ENCODE measurements around the gene PADI1.

PADI1 gene

GRCh38 chr1:17215545-17215890 is 10.6 kb downstream of the PADI1 start:
- TF ChIP-seq, protein P1, sequence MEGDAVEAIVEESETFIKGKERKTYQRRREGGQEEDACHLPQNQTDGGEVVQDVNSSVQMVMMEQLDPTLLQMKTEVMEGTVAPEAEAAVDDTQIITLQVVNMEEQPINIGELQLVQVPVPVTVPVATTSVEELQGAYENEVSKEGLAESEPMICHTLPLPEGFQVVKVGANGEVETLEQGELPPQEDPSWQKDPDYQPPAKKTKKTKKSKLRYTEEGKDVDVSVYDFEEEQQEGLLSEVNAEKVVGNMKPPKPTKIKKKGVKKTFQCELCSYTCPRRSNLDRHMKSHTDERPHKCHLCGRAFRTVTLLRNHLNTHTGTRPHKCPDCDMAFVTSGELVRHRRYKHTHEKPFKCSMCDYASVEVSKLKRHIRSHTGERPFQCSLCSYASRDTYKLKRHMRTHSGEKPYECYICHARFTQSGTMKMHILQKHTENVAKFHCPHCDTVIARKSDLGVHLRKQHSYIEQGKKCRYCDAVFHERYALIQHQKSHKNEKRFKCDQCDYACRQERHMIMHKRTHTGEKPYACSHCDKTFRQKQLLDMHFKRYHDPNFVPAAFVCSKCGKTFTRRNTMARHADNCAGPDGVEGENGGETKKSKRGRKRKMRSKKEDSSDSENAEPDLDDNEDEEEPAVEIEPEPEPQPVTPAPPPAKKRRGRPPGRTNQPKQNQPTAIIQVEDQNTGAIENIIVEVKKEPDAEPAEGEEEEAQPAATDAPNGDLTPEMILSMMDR (conservative IDR thresholded peaks at IDR 0.05; ENCODE audit: low read depth, low read length), result no peak
- no peak for DNase-seq (ENCODE audit: low read depth)
- no peak overlapping the region for H3K4me3 ChIP-seq (ENCODE audit: low read depth, low read length)

- no peak overlapping the region for H3K4me3 ChIP-seq (ENCODE audit: low read depth, low read length)
- TF ChIP-seq, protein P1 (conservative IDR thresholded peaks at IDR 0.05; ENCODE audit: low read depth, low read length), result no peak
- no peak for DNase-seq (ENCODE audit: low read depth)
Measured at GRCh38 chr1:17216078-17216477, 11.2 kb downstream of the PADI1 start.

DNA sequence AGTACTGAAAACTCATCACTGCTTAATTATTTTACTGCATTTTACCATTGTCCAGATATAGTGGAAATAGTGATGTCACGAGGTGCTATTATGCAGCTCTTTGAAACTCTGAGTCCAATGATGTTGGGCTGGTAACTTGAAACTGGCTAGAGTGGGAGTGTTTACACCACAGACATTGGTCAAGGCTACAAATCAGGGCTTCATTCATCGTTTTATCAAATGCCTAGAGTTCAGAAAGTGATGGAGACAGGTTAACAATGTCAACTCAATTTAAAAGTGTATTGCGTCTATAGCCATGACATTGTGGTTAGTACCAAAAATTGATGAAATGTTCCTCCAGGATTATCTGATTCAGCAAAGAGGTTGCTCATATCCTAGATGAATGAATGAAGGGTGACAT is 12.7 kb downstream of the PADI1 start:
- H3K4me3 ChIP-seq (ENCODE audit: low read depth, low read length), result no peak overlapping the region
- DNase-seq (ENCODE audit: low read depth), result no peak
- TF ChIP-seq, protein P1 (conservative IDR thresholded peaks at IDR 0.05; ENCODE audit: low read depth, low read length), result no peak

DNA sequence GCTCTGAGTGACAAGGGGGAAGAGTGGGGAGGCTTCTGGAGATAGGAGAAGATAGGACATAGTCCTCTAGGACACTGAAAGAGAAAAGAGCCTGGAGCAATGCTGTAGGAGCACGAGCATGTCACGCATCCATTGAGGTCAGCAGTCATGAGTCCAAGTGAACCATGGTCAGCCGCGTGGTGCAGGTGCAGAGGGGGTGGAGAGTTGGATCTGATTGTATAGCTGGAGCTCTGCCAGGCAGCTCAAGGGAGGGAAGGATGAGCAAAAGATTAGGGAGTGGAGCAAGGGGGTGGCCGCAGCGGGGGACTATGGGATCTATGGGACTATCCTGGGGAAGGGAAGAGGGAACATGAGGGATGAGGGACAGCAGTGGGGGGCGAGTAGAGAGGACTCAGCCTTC is 14.0 kb downstream of the PADI1 start:
- TF ChIP-seq, protein P1 (conservative IDR thresholded peaks at IDR 0.05; ENCODE audit: low read depth, low read length), result no peak
- DNase-seq (ENCODE audit: low read depth), result no peak

GRCh38 chr1:17220287-17220686 is 15.4 kb downstream of the PADI1 start:
- DNase-seq (ENCODE audit: low read depth), result no peak
- H3K4me3 ChIP-seq (ENCODE audit: low read depth, low read length), result no peak overlapping the region
- TF ChIP-seq, protein P1 (conservative IDR thresholded peaks at IDR 0.05; ENCODE audit: low read depth, low read length), result no peak

More for the DNA sequence above, 14.0 kb downstream of the PADI1 start:
- no peak overlapping the region for H3K4me3 ChIP-seq (ENCODE audit: low read depth, low read length)

DNA sequence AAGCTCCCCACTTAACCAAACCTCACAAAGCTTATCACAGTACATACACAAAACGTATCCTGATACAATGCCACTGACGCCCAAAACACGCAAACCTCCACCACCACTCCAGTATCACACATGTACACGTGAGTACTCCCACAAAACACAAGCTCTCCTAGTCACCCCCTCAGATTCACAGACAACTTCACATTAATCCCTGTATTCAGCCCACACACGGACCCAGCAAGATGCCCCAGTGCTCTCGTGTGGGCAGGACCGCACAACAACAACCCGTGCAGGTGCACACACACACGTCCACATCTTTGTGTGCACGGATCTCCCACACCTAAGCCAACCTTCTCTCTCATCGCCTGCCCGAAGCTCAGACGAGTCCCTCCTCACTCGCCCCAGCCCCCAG is 17.6 kb downstream of the PADI1 start:
- TF ChIP-seq, protein P1 (conservative IDR thresholded peaks at IDR 0.05; ENCODE audit: low read depth, low read length), result no peak
- H3K4me3 ChIP-seq (ENCODE audit: low read depth, low read length), result no peak overlapping the region
- DNase-seq (ENCODE audit: low read depth), result no peak

GRCh38 chr1:17224434-17224833 is 19.5 kb downstream of the PADI1 start:
- DNase-seq (ENCODE audit: low read depth), result no peak
- TF ChIP-seq, protein P1 (conservative IDR thresholded peaks at IDR 0.05; ENCODE audit: low read depth, low read length), result no peak
- no peak overlapping the region for H3K4me3 ChIP-seq (ENCODE audit: low read depth, low read length)

All from choroid plexus epithelial cell (primary cell).